HG03354 (cell line): ENCODE data around the gene TNS3.
"Not testable (repeated sequence)": the region's sequence is repeated elsewhere in the genome, so short reads cannot be mapped to it uniquely, and the experiment has no call there.

Source experiments
- ATAC-seq: cut with Tn5 transposase; IDR thresholded peaks from one replicate; pipeline ENCODE4 v1.9.1; 2021; ENCODE audit warnings: mild to moderate bottlenecking; ENCODE audit not compliant: unreplicated experiment, poor library complexity, severe bottlenecking

Gene TNS3

DNA sequence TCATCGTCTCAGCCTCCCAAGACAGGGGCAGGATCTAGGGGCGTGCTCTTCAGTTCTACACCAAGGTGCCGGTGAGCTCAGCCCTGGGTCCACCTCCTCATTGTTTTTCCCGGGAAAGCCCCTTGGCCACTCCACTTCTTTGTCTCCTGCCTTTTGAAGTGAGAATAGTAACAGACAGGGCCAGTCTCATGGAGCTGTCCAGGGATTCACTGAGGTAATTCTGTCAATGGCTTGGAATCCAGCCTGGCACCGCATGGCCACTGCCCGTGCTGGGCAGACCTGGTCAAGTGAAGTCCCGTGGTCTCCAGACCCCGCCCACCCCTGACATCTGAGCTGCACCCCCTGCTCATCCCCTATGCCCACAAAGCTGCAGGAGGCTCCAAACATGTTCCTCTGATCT is 138.9 kb downstream of the TNS3 start:
- no peak for ATAC-seq

DNA sequence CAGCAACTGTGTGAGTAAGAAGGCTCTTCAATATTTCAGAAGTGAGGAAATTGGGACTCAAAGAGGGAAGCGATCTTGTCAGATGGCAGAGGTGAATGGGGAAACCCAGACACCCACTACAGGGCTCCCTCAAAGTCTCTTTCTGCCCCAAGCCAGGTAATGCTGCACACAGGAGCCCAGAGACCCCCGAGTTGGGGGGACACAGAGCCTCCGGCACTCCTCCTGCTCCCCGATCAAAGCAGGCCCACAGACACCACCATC is 139.4 kb downstream of the TNS3 start:
- no peak for ATAC-seq

DNA sequence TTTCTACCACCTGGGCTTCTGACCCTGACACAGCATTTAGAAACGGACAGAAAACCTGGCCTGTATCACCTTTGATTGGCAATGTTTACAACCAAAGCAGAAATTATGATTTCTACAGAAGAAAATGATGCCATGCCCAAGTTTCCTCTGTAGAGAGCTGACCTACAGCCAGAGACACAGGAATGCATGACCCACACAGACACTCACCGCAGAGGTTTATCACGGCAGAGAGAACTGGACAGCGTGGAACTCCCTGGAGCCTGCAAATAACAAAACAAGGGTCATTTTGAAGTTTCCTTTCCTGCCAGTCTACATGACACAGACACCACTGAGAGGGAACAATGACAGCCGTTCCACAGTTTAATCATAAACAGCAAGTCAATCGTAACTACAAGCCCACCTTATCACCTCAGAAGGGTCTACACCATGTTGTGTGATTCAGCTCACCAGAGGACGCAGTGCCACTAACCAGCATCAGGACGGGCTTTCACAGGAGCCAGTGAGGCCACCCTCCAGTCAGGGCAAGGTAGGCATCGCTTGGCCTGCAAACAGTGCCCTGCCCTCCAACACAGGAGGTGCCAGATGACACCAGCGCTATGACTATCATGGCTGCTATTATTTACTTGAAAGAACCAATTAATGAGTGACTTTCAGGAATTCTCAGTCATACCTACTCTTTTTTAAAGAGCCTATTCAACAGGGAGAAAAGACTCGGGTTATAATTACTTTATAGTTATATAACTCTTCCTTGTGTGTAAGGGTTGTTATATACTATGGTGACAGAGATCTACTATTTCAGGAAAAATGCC is 139.9 kb downstream of the TNS3 start:
- ATAC-seq, result no peak

DNA sequence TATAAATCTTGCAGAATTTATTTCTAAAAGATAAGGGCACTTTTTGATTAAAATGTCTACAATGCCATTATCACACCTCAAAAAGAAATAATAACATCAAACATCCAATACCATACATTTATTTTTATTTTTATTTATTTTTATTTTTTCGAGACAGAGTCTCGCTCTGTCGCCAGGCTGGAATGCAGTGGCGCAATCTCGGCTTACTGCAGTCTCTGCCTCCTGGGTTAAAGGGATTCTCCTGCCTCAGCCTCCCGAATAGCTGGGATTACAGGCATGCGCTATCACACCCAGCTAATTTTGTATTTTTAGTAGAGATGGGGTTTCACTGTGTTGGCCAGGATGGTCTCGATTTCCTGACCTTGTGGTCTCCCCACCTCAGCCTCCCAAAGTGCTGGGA is 140.9 kb downstream of the TNS3 start:
- ATAC-seq, result not testable (repeated sequence)

DNA sequence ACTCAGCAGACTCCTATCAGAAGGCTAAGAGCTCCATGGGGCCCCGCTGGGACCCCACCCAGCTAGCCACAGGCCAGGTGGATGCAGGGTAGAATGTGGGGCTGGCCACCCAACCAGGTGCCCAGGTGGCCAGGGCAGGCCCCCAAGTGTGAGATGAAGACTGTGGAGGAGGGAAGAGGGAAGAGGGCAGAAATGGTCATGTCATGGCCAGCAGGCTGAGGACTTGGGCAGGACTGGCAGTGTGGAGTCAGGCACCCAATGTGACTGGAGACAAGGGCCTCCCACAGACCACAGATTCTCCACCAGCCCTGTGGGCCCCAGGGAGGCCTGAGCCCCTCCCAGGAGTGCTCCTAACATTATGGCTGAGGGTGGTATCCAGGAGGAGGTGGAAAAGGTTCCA is 141.6 kb downstream of the TNS3 start:
- no peak for ATAC-seq

DNA sequence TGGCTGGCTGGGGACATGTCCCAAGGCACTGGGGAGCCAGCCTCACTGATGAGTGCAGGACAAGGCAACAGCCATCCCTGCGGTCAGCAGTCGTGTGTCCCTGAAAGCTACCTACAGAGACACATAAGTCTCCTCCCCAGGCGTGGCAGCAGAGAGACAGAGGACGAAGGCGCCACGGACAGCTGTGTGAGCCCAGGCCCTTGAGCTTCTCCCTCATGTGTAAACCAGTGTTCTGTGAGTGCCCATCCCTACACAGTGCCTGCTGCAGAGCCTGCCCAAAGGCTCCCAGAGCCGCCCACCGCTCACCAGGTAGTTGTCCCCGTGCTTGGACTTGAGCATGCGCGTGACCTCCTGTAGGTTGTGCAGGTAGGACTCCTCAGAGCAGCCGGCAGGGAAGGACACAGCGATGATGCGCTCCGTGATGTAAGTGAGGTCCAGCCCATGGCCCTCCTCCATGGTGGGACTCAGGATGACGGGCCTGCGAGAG is 142.7 kb downstream of the TNS3 start:
- ATAC-seq, result no peak

DNA sequence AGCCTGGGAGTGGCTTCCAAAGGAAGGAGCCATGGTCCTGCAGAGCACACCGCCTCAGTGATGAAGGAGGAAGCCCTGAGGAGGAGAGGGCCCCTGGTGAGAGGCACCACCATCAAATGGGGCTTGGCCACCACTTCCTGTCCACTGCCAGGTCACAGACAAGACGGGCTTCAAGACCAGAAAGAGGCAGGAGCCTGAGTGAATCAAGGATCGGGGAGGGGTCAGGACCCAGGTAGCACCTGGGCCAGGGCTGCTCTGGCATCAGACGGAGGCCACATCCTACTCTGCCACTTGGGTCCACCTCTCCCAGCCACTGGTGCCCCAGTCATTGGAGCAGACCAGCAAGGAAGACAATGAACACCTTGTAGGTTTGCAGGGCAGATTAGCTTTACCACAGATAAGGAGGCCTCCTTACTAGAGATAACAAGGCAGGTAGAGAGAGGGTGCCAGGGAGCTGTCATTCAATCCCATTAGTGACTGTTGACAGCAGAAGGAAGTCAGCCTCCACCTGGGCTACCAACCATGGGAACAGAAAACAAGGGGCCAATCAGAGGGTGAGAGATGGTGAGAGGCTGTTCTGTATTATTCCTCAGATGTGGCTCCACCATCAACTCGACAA is 143.4 kb downstream of the TNS3 start:
- no peak for ATAC-seq

DNA sequence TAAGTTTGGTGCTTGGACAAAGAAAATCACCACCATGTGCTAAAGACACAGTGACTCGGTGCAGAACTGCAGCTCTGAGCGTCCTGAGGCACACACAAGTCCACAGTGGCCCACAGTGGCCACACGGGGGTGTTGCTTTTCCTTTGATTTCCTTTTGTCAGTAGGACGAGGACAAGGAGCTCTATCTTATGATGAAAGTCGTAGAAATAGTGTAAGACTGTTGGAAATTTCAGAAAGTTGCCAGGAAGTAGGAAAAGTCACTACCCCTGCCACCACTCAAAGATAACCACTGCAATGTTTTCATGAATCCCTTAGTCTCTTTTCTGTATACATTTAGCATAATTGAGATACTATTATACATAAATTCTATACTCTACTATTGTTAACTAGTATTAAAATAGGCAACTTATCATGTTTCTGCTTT is 146.0 kb downstream of the TNS3 start:
- no peak for ATAC-seq

DNA sequence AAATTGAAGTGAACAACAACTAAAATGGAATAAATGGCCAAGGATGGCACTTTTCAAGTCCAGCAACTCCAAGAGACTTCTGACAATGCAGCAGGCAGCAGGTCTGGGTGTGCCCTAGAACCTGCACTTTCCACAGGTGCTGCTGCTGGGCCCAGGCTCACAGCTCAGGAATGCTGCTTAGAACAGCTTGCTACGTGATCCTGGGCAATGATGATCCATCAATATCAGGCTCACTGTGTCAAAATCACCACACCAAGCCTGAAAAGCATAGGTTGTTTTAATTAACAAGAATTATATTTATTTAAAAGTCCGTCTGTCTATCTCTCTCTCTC is 148.4 kb downstream of the TNS3 start:
- no peak for ATAC-seq

DNA sequence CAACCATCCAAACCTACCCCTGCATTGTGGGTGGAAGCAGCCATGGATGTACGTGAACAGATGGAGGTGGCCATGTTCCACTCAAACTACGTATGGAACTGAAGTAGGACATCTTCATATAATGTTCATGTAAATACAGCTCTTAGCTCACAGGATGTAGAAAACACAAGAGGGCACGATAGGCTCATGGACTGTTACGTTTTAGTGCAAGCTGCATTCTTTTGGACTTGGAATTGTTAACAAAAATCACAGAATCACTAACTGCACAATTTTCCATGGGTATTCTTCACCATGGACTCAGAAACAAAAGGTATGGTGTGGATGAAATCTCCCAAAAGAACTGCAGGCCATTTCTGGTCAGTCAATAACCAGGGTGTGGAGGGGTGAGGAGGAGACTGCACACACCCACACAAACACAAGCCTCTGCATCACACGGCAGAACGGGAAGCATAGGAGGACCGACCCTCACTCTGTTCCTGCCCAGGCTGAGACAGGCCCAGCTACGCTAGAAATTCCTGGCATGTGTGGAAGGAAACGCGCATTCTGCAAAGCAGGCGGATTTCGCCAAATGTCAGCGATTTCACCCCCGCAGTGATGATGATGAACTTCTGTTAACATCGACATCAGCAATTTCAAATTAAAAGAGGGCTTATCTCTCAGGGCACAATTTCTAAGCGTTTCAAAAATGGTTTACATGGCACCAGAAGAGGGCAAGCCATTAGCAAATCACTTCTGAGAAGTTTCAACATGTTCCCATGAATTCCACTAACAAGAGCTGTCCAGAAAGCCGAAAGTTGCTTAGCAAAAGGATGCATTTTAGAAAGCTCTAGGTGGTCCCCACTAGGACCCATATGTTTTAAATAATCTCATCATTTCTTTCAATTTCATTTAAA is 149.0 kb downstream of the TNS3 start:
- no peak for ATAC-seq

DNA sequence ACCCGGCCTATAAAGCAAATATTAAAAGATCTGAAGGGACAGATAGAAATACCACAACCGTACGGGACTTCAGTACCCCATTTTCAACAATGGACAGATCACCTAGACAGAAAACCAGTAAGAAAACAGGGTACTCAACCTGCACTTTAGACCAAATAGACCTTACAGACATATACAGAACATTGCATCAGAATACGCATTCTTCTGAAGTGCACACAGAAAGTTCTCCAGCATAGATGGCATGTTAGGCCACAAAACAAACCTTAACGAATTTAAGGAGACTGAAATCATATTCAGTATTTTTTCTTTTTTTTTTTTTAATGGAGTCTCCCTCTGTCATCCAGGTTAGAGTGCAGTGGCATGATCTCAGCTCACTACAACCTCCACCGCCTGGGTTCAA is 151.5 kb downstream of the TNS3 start:
- no peak for ATAC-seq

DNA sequence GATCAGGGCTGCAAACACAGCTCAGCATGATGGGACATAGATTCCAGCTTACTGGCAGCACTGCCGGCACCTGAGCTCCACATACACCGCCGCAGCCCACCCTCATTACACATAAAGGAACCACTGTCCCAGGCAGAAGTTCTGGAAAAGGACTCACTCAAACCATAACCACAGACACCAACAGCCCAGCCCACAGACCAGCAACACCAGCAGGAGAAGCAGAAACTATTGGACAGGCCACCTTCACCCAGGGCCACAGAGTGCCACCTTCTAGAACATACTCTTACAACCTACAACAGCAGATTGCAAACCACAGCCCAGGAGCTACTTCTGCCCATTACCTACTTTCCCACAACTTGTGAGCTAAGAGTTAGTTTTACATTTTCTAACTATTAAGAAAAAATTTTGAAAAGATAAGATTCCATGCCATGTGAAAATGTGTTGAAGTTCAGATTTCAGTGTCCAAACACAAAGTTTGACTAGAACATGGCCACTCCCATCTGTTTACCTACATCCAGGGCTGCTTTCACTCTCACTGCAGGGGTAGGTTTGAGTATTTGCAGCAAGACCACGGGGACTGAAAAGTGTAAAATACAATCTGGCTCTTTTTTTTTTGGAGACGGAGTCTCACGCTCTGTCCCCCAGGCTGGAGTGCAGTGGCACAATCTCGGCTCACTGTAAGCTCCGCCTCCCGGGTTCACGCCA is 153.0 kb downstream of the TNS3 start:
- ATAC-seq, result no peak

DNA sequence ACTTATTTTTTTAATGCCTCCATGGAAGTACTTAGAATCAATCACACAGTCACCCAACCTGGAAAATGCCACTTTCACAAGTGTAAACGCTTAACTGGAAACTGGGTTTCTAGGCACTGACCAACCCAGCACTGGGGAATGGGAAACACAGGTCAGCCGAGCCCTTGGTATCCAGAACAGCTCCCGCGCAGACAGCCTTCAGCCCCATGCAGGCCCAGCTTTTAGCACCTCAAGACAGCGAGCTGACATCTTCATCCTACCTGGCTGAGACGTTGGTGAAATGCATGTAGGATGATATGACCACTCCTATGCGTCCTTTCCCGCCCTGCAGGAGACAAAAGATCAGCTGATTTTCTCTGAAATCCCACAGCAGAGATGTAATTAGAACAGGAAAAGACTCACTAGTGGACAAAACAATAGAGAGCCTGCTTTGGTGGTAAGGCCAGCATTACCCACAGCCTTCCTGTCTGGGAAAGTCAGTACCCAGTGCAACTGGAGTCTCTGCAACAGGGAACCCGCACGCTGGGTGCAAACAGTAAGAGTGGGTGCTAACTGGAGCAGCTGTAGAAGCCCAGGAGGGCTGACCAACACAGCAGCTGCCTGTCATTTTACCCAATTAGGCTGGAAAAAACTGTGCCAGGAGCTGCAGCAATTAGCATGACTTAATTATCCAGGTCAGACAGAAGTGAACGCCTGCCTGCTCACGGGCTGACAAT is 153.7 kb downstream of the TNS3 start:
- no peak for ATAC-seq

DNA sequence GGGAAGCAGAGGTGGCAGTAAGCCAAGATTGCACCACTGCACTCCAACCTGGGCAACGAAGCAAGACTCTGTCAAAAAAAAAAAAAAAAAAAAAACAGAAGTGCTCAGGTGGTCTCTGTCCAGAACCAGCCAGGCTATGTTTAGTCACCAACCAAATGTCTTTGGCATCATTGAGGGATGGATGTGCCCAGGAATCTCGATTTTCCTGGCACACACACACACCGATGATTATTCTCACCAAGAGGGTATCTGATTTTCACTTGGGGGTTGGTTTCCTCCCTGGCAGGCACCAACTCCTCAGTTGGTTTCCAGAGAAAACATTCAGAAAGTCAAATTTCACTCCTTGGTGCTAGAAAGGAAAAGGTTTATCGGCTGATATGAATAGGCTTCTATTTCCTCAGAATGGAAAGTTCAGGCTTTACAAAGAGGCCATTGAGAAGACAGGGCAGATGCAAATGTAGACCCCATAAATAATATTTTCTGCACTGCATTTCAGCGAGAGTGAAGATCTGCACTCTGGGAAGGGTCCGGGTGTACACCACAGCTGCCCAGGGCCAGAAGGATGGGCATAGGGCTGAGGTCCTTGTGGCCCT is 154.8 kb downstream of the TNS3 start:
- ATAC-seq, result no peak

DNA sequence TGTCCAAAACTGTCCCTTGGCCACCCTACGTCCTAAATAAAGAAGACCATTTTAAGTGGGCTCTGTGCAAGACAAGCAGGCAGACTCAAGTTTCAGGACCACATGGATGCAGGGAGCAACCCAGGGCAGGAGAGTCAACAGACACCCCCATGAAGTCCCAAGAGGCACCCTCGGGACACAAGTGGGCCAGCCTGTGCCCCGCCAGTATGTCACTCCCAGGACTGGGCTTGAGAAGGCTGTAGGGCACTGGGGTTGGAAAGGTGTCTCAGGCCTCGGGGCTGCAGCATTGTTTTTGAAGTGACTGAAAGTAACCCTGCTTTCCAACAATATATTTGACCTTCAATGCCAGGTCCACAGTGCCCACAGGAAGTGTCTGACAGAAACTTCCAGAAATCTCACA is 157.4 kb downstream of the TNS3 start:
- ATAC-seq, result no peak

DNA sequence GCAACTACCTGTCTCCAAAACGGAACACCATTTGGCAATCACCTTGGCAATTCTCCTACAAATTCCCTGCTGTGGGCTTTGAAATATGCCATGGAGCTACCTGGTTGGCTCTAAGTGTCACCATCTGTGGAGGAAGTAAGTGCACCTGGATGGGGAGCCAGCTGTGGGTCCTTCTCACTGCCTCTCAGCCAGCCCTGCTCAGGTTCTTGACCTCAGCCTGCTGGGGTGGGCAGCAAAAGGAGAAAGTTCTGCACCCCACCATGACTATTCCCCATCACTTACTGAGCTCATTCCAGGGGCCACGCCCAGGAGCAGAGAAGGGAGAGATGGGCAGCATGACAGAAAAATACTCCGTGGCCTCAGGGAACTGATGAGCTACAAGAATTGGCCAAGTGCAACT is 158.7 kb downstream of the TNS3 start:
- no peak for ATAC-seq

DNA sequence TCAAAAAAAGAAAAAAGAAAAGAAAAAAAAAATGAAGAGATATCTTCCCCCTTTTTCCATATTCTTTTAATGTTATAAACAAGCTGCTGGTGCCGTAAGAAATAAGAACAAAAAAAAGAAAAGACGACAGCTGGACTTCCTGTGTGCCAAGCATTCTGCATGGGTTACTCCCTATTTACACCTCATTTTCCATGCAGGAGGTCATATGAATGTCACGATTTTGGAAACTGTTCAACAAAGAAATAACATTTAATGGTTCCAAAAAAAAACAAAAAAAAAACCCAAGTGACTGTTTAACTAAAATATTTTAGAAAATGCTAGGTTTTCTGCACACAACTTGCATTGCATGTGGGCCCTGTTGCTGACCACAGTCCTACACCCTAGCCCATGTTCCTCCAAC is 159.3 kb downstream of the TNS3 start:
- no peak for ATAC-seq

DNA sequence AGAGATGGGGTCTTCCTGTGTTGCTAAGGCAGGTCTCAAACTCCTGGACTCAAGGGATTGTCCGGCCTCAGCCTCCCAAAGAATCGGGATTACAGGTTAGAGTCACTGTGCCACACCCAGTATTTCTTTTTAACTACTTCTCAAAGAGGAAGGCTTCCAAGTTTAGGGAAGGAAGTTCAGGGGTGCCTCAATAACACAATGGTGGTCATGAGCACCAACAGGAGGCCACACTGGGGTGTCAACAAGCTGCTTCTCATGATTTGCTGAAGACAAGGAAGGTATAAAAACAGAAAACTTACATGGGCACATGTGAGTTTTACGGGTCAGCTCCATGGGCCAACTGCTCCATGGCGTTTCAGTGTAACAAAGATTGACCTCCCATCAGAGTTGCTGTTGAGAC is 160.5 kb downstream of the TNS3 start:
- no peak for ATAC-seq

DNA sequence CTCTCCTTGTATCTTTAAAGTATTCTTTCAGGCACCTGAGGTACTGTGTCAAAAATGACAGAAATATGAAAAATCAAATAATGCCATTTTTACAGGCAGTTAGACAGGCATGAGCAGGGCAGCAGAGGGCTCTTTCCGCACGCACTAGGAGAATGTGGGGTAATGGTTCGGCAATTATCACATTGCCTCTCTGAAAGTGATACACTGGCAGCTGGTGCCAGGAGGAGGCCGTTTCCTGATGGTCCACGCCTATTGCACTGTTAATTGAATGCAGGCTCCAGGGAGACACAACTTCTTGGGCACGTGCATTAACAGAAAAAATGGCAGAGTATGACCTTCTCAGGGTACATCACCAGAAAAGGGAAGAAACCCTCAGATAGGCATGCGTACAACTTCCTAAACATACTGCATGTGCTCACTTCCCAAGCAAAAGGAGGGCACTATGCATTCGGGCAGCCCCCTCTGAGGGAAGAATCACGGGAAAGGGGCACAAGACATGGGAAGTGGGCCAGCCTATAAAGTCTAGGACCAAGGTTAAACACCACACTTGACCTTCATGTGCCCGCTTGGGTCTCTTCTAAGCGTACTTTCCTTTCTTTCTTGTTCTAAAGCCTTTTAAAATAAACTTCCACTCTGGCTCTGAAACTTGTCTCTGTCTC is 161.7 kb downstream of the TNS3 start:
- no peak for ATAC-seq
